ENCODE data around the gene PTPN23.

The PTPN23 gene

GRCh38 chr3:47420511-47421484 lies 40.0 kb downstream of the PTPN23 start:
- DNase-seq (ENCODE audit: low read depth) = peak; percentile 82

- no peak for DNase-seq (ENCODE audit: low read depth)
These were observed 41.2 kb downstream of the PTPN23 start for GRCh38 chr3:47421741-47422649.

GRCh38 chr3:47422743-47423142 lies 41.9 kb downstream of the PTPN23 start:
- no peak for DNase-seq (ENCODE audit: low read depth)

GRCh38 chr3:47423548-47424145 lies 42.8 kb downstream of the PTPN23 start:
- no peak for DNase-seq (ENCODE audit: low read depth)

GRCh38 chr3:47424434-47425382 lies 43.9 kb downstream of the PTPN23 start:
- DNase-seq (ENCODE audit: low read depth) = no peak

GRCh38 chr3:47425383-47425778 lies 44.6 kb downstream of the PTPN23 start:
- DNase-seq (ENCODE audit: low read depth) = no peak

GRCh38 chr3:47425959-47426358 lies 45.1 kb downstream of the PTPN23 start:
- DNase-seq (ENCODE audit: low read depth) = no peak

- DNase-seq (ENCODE audit: low read depth) = no peak
These were observed 47.0 kb downstream of the PTPN23 start for GRCh38 chr3:47427866-47428265.

- no peak for DNase-seq (ENCODE audit: low read depth)
These were observed 47.8 kb downstream of the PTPN23 start for GRCh38 chr3:47428662-47429061.

- DNase-seq (ENCODE audit: low read depth) = no peak
These were observed 48.9 kb downstream of the PTPN23 start for GRCh38 chr3:47429476-47430270.

GRCh38 chr3:47430606-47431005 lies 49.8 kb downstream of the PTPN23 start:
- no peak for DNase-seq (ENCODE audit: low read depth)

GRCh38 chr3:47431225-47431624 lies 50.4 kb downstream of the PTPN23 start:
- DNase-seq (ENCODE audit: low read depth) = no peak

GRCh38 chr3:47432673-47433072 lies 51.9 kb downstream of the PTPN23 start:
- DNase-seq (ENCODE audit: low read depth) = no peak

GRCh38 chr3:47433796-47434195 lies 53.0 kb downstream of the PTPN23 start:
- DNase-seq (ENCODE audit: low read depth) = no peak

GRCh38 chr3:47434849-47435248 lies 54.0 kb downstream of the PTPN23 start:
- no peak for DNase-seq (ENCODE audit: low read depth)

- no peak for DNase-seq (ENCODE audit: low read depth)
These were observed 55.4 kb downstream of the PTPN23 start for GRCh38 chr3:47436180-47436579.

GRCh38 chr3:47440131-47440530 lies 59.3 kb downstream of the PTPN23 start:
- no peak for DNase-seq (ENCODE audit: low read depth)

- DNase-seq (ENCODE audit: low read depth) = no peak
These were observed 61.2 kb downstream of the PTPN23 start for GRCh38 chr3:47441796-47442551.

GRCh38 chr3:47443611-47443995 lies 62.8 kb downstream of the PTPN23 start:
- DNase-seq (ENCODE audit: low read depth) = no peak

- no peak for DNase-seq (ENCODE audit: low read depth)
These were observed 63.3 kb downstream of the PTPN23 start for GRCh38 chr3:47444103-47444502.

Measured in activated gamma-delta T cell treated with anti-CD3 and anti-CD28 coated beads, Interleukin-2, amount 50 U/mL, for 16 hours (primary cell).